GM19372 (cell line): ENCODE measurements around the gene LEPROT.
A peak's percentile ranks its signal among the peaks of the same experiment; 100 is the strongest.
"Not testable (repeated sequence)": the region's sequence is repeated elsewhere in the genome, so short reads cannot be mapped to it uniquely, and the experiment has no call there.

ENCODE experiments used
- ATAC-seq: cut with Tn5 transposase; IDR thresholded peaks from one replicate; pipeline ENCODE4 v1.9.1; 2021; ENCODE audit warnings: mild to moderate bottlenecking, low read depth, moderate library complexity; ENCODE audit not compliant: unreplicated experiment

The LEPROT gene, protein sequence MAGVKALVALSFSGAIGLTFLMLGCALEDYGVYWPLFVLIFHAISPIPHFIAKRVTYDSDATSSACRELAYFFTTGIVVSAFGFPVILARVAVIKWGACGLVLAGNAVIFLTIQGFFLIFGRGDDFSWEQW

DNA sequence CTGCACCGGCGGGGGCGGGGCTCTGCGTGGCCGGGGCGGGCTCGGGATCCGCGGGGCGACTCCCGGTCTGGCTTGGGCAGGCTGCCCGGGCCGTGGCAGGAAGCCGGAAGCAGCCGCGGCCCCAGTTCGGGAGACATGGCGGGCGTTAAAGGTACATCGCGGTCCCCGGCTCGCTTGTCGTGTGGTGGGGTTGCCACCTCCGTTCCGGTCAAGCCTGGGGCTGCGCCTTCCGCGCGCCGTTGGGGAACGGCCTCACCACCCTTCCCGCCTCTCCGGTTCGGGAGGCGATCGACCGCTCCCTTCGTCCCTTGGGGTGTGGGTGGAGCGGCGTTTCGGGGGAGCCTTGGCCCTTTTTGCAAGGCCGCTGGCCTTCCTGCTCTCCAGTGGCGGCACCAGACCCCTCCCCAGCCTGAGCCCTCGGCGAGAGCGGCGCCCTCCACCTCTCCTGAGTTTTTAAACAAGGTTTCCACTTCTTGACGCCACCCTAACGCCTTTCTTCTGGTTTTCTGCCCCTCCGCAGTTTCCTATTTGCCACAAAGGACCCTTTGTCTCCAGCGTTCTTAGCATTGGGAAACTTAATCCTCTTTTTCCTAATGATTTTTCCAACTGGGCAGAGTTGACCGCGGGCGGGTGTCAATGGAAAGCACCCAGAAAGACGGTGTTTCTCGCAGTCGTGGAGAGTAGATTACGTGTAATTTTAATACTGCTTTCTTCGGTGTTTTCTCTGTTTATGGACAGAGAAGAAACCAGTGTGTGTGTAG is at the start of gene LEPROT, which contains the start of gene LEPR:
LEPROT (plus strand) TSS at position 79 of the 761 bp plus-strand sequence; CDS start at position 136, 57 bp downstream.
LEPR (plus strand) TSS at position 79 of the 761 bp plus-strand sequence. CDS start 144,898 bp downstream, outside the sequence.
- peak; percentile 49 for ATAC-seq

DNA sequence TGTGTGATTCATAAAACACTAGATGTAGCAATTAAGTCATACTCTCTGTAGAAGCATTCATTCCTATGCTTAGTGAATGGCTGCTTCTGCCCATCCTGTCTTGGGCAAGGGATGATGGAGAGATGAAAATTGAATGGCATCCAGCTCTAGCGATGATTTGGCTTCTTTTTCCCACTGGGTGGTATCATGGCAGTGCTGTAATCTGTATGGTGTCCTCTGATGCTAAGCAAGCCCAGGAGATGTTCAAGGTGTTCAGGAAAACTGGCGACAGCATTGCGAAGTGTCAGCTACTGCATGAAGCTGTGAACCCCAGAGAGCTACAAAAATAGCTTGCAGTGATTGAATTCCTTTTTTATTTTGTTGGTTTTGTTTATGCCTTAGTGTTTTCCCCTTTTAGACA is 48.9 kb upstream of the LEPROT start:
- no peak for ATAC-seq

DNA sequence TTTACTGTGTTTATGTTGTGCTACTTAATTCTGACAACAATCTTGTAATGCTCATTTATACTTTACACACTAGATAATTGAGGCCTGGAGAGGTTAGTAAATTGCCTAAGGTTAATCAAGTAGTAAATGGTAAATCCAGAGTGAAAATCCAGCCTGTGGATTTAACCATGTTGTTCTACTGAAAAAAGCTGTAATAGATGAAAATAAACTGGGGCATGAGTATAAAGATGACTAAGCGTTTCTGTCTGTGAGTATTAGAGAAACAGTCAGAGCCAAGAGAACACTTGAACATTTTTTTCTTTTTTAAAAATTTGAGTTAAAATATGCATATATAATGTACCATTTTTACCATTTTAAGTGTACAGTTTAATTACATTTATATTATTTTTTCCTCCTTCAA is 47.9 kb upstream of the LEPROT start:
- ATAC-seq = no peak

DNA sequence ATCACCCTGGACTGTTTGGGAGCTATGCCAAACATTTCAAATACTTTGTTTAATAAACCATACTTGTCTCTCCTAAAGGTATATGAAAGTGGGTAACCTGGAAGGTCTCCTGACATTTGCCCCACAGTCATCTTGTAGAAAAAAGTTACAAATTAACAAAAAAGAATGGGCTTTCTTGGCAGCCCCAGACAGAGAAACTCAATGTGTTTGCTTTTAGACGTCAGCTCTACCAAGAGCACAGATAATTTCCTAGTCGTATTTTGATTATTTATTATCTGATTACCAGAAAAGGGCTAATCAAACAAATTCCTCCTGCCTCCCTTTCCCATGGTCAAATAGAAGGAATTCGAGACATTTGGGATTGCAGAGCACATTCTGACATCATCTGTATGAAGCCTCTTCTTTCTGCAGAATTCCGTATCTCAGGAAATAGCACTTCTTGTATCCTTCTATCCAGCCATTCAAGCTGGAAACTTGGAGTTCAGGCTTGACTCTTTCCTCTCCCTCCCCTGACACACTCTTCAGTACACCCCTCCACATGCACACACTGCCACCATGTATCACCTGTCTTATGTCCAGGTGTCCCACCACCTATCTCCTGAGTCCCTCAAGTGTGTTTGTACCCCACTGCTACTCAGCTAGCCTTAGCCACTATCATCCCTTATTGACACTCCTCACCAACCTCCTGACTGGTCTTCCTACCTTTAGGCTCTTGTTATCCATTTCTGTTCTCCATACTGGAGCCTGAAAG is 42.8 kb upstream of the LEPROT start:
- ATAC-seq = no peak

DNA sequence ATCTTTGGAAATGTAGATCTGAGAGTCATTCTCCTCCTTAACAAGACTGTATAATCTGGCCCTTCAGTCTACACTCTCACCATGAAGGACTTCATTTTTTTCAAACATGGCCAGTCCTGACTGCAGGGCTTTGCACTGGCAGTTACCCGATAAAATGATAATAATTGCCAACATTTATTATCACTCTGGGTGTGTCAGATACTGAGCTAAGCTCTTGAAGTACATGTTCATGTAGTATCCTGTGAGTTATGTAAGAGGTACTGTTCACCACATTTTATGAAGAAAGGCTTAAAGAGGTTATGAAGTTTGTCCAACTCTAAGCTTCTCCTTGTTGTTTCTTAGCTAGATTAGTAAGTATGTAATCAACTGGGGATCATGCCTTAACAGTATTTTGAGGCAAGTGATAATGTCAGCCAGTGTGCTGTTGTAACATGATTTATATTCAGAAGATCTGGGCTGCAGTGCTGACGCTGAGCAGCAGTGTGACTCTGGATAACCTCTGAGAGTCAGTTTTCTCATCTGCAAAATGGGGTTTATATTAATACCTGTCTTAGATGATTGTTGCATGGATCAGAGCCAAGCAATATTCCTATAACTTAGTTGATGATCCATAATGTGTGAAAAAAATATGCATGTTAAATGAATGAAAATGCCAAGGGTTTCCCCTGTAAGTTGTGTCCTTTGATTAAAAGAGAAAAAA is 42.1 kb upstream of the LEPROT start:
- ATAC-seq = no peak

DNA sequence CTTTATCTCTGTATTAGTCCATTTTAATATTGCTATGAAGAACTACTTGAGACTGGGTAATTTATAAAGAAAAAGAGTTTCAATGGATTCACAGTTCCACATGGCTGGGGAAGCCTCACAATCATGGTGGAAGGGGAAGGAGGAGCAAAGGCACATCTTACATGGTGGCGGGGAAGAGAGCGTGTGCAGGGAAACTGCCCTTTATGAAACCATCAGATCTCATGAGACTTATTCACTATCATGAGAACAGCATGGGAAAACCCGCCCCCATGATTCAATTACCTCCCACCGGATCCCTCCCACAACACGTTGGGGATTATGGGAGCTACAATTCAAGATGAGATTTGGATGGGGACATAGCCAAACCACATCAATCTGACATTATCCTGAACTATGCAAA is 36.0 kb upstream of the LEPROT start:
- ATAC-seq = not testable (repeated sequence)

DNA sequence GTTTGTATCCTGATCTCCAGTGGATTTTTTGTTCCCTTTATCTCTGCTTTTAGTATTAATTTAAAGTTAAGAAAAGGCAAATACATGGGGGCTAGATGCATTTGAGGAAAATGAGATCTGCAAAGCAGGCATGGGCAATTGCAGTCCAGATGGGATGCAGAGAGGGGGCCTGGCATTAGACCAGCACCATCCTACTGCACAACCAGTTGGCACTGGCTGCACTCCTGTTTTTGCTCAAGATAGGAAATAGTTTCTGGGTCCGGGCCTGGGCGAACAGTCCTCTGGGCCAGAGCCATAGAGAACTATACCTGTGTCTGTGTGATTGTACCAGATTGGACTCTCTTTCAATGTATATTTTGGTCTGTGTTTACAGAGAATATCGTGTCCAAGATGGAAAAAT is 34.0 kb upstream of the LEPROT start:
- ATAC-seq = no peak

DNA sequence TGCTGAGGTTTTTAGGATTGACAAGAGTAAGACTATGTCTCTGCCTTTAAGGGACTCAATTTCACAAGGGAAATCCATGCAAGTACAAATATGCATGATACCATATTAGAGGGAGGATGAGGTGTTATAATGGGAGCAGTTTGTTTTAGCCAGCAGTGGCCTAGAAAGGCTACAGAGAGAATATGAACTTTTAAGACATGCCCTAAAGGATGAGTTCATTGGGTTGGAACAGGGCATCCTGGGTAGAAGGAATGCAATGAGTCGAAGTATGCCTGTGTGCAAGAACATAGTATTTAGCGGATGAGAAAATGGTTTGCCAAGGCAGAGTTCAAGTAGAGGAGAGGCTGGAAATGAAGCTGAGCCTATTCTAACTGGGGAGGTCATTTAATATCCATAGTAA is 32.6 kb upstream of the LEPROT start:
- no peak for ATAC-seq

DNA sequence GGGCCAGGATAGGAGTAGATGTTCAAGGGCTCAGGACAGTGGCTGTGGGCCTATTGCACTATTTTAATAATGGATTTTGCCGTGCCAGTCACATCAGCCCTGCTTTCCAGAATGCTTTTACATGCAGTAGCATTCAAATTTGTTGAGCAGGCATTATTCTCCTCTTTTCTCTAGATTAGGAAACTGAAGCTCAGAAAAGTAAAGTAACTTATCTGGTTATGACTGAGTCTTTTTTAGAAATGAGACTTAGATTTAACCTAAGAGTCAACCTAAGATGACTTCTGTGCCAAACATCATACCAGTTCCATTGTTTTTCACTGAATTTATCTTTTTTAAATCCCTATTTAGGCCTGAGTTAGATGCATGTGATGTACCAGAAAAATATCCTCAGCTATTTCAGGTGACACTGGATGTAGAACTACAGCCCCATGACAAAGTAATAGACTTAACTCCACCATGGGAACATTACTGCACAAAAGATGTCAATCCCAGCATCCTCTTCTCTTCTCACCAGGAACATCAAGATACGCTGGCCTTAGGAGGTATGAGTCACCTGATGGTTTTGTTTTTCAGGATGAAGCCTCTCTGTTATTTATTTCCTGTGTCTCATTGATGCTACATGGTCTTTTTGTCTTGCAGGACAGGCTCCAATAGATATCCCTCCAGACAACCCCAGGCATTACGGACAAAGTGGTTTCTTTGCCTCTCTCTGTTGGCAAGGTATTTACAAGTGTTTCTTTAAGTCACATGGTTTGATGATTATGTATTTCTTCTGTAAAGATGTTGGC is 31.4 kb upstream of the LEPROT start:
- no peak for ATAC-seq

DNA sequence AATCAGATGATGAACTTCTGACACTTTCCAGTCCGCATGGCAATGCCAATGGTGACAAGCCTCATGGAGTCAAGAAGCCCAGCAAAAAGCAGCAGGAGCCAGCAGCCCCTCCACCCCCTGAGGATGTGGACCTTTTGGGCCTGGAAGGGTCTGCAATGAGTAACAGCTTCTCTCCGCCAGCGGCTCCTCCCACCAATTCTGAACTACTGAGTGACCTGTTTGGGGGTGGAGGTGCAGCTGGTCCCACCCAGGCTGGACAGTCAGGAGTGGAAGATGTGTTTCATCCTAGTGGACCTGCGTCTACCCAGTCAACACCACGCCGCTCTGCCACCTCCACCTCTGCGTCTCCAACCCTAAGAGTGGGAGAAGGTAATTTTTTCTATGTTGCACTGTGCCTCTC is 28.0 kb upstream of the LEPROT start:
- no peak for ATAC-seq

DNA sequence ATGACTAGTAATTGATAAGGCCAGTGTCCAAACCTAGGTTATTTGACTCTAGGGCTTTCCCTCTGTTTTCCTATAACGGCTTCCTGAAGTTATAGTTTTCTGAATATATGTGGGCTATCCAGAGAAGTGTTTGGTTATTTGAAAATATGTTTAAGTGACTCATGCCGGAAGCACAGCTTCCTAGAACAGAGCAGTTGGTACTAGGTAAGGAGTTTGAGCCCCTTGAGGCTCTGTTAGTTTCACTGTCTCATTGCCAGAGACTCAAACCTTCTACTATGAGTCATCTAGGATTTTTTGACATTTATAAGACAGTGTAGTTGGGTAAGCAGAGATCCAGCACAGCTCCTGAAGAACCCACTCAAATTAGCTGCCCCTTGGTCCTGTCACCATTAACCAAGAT is 27.1 kb upstream of the LEPROT start:
- peak; percentile 61 for ATAC-seq

DNA sequence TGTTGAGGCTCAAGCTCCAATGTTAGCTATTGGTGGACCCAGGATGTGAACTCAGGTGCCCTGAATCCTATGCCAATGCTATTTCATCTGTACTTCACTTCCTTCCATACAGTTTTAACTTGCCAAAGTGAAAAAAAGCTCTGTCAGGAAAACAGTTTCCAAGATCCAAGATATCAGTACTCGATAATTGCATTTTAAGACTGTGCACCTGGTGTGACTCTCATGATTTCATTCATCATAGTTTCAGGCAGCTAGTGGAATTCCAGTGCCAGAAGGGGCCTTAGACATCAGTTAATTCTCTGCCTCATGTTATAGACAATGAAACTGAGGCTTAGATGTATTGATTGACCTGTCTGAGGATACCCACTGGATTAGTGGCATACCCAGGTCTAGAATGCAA is 26.5 kb upstream of the LEPROT start:
- no peak for ATAC-seq

DNA sequence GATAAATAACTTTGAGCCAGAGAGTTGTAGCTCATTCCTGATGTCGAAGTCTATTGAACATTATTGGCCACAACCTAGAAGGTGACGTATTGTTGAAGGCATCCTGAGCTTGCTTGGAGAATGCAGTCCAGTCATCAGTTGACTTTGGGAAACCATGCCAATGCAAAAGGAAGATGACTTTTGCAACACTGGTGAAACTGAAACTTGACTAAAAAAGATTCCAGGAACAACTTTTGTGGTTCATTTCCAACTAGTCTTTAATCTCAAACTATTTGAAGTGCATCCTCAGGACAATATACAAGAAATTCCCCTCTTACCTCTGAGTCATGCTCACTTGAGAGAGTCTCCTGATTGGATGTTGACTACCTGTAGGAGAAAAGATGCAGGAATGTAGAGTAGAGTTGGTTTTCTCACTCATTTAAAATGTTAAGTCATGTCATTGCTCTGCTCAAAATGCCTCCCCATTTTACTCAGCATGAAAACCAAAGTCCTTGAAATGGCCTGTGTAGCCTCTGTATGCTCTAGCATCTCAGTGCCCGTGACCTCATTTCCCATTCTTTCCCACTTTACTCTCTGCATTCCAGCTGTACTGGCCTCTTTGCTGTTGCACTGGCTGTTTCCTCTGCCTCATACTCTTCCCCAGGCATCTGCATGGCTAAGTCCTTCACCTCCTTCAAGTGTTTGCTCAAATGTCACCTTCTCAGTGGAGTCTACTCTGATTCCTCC is 24.4 kb upstream of the LEPROT start:
- no peak for ATAC-seq

DNA sequence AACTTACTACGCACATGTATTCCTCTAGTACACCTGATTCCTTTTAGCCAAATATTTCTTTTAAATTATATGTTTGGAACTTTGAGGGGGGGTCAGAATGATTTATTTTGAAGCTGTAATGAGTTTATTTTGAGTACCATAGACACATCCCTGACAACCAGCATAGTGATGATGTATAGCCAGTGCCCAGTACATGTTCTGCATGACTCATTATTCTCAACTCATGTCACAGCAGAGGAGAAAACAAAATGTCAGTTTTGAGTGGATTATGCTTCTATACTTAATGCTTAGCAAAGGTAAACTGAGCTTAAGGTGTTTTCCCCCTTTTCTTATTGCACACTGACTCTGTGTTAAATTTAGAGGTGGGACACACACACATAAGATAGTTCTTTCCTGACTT is 22.4 kb upstream of the LEPROT start:
- ATAC-seq = no peak

DNA sequence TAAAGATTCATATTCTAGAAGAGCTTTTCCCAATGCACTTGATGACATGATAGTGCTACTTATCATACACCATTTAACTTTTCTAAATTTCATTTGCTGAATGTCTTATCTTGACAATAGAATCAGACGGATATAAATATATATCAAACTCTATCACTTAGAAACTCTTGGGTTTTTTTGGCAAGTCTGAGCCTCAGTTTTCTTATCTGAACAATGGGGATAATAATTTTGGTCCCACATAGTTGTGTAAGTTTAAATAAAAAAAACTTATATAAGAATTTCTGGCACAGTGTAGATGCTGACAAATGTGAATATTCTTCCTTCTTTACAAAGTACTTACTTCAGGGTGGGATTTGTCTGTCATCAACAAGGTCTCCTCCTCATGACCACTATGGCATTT is 21.5 kb upstream of the LEPROT start:
- no peak for ATAC-seq

DNA sequence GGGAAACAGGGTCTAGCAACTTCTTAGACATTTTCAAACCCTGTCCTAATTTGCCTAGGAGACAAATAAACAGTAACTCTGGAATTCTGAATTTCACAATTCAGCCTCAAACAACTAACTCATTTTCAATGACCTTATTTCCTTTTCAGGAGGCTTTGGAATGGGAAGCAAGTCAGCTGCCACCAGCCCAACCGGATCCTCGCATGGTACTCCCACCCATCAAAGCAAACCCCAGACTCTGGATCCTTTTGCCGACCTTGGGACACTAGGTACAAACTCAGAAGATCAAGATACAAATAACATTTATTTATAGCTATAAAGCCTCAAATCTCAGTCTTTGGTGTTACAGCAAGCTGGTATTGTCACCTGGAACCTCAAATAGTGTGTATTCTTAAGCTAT is 18.9 kb upstream of the LEPROT start:
- no peak for ATAC-seq

DNA sequence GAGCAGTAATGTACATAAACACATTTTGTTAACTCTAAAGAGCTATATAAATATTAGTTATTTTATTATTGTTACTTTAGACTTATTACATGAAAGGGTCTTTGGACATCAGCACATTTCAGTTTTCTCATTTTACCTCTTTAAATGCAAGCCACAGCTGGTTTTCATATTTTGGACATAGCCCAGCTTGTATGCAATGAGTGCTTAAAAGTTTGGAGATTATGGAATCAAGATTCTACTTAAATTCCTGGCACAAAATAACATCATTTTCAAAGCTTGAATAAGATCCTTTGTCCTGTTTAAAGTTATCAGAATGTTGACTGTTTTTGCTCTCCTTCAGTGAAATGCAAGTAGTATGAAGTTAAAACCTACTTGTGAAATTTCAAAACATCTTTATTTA is 15.5 kb upstream of the LEPROT start:
- no peak for ATAC-seq

DNA sequence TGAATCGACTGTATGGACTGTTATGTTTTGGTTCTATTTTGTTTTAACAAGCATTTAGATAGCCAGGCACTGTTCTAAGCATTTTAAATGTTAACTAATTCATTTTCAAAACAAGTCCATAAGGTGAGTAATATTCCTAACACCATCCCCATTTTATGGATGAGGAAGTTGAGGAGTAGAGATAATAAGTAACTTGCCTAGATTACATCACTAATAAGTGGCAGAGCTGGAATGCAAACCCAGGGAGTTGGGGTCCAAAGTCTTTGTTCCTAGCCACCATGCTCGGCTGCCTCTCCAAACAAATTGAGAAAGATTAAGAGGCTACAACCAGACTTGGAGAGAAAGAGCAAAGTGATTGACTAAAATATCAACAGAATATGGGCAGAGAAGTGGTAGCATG is 12.6 kb upstream of the LEPROT start:
- no peak for ATAC-seq

DNA sequence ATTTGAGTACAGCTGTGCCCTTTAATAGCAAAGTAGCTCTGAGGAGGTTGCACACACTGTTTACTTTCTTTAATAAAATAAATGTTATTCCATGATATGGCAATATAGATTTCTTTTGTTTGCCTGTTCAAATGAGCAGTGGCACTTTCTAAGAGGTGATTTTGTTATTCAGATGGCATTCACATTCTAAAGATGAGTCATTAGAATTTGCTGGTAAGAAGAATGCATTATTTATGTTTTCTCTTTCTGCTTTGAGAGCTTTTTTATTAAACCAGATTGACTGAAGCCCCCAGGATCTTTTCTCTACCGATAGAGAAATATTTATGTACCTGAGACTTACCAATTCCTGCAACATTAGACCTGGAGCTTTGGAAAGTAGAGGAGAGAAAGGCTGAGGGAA is 11.2 kb upstream of the LEPROT start:
- ATAC-seq = no peak
